Astrocyte of the cerebellum (primary cell): Measurements from ENCODE around the gene FMN2.

Experiments used
- DNase-seq: peaks from one replicate; pipeline ENCODE4 v3.0.0-alpha.2; 2011; ENCODE audit warnings: low read depth
- H3K4me3 ChIP-seq: 2 replicates; pipeline ENCODE4 v1.5.1; 2011; ENCODE audit warnings: mild to moderate bottlenecking, low read depth, low read length, moderate library complexity
- CTCF ChIP-seq: IDR thresholded peaks from 2 replicates; pipeline ENCODE4 v1.5.1; 2012; ENCODE audit warnings: low read length, low read depth, moderate library complexity, mild to moderate bottlenecking; ENCODE audit errors: missing control alignments
- in situ Hi-C: cut with HindIII; loops from 2 replicates; pipeline ENCODE4 v1.10.0; 2017; ENCODE audit warnings: low sequenced_read_pairs

Gene FMN2

GRCh38 chr1:240343045-240343444 is 251.4 kb downstream of the FMN2 start:
- TF ChIP-seq CTCF, result no peak
- in situ Hi-C loops, result no loop called here
- no peak overlapping the region for H3K4me3 ChIP-seq
- DNase-seq, result no peak

GRCh38 chr1:240343966-240344365 is 252.3 kb downstream of the FMN2 start:
- DNase-seq, result no peak
- no peak for TF ChIP-seq CTCF
- H3K4me3 ChIP-seq, result no peak overlapping the region
- in situ Hi-C loops, result no loop called here

GRCh38 chr1:240344918-240345317 is 253.2 kb downstream of the FMN2 start:
- no peak overlapping the region for H3K4me3 ChIP-seq
- no peak for DNase-seq
- no peak for TF ChIP-seq CTCF
- in situ Hi-C loops, result no loop called here

GRCh38 chr1:240349695-240350094 is 258.0 kb downstream of the FMN2 start:
- no peak for TF ChIP-seq CTCF
- H3K4me3 ChIP-seq, result no peak overlapping the region
- no peak for DNase-seq
- in situ Hi-C loops, result no loop called here

- peak; percentile 42 for DNase-seq
- no peak overlapping the region for H3K4me3 ChIP-seq
- no peak for TF ChIP-seq CTCF
- in situ Hi-C loops, result no loop called here
These were observed 259.2 kb downstream of the FMN2 start for GRCh38 chr1:240350910-240351331.

GRCh38 chr1:240351690-240352089 is 260.0 kb downstream of the FMN2 start:
- TF ChIP-seq CTCF, result no peak
- no peak for DNase-seq
- in situ Hi-C loops, result no loop called here
- H3K4me3 ChIP-seq, result no peak overlapping the region

GRCh38 chr1:240352769-240353168 is 261.1 kb downstream of the FMN2 start:
- no peak for DNase-seq
- in situ Hi-C loops, result no loop called here
- no peak for TF ChIP-seq CTCF

More at GRCh38 chr1:240352769-240353168, 261.1 kb downstream of the FMN2 start:
- no peak overlapping the region for H3K4me3 ChIP-seq
